SK-N-SH (cell line): ENCODE results near the gene PRSS56.

Source experiments
- FOXM1 ChIP-seq: IDR thresholded peaks from 2 replicates; pipeline ENCODE4 v1.4.0; 2012; ENCODE audit warnings: low read depth, mild to moderate bottlenecking
- GABPA ChIP-seq: IDR thresholded peaks from 2 replicates; pipeline ENCODE4 v1.4.0; 2012; ENCODE audit warnings: low read depth, mild to moderate bottlenecking
- MAX ChIP-seq: IDR thresholded peaks from 2 replicates; pipeline ENCODE4 v1.4.0; 2012; ENCODE audit warnings: low read depth
- MXI1 ChIP-seq: IDR thresholded peaks from 2 replicates; pipeline ENCODE4 v1.6.1; 2012; ENCODE audit warnings: mild to moderate bottlenecking, low read depth, low read length, improper control_type of control experiment
- POLR2AphosphoS5 ChIP-seq: IDR thresholded peaks from 2 replicates; pipeline ENCODE4 v1.6.1; 2012; ENCODE audit warnings: low read depth, low read length
- RAD21 ChIP-seq: IDR thresholded peaks from 2 replicates; pipeline ENCODE4 v1.6.1; 2012; ENCODE audit warnings: mild to moderate bottlenecking, low read length
- RCOR1 ChIP-seq: fragments of 150-350 bp; IDR thresholded peaks from 2 replicates; pipeline ENCODE4 v1.6.1; 2017; ENCODE audit warnings: antibody characterized with exemption, low read length
- REST ChIP-seq: IDR thresholded peaks from 2 replicates; pipeline ENCODE4 v1.6.1; 2012; ENCODE audit warnings: mild to moderate bottlenecking, low read depth, low read length, moderate library complexity
- SIN3A ChIP-seq: IDR thresholded peaks from 2 replicates; pipeline ENCODE4 v1.6.1; 2012; ENCODE audit warnings: low read depth, mild to moderate bottlenecking, low read length, moderate library complexity, borderline replicate concordance
- YY1 ChIP-seq: IDR thresholded peaks from 2 replicates; pipeline ENCODE4 v1.4.0; 2012; ENCODE audit warnings: low read depth, mild to moderate bottlenecking
- ZBTB33 ChIP-seq: IDR thresholded peaks from 2 replicates; pipeline ENCODE4 v1.4.0; 2012; ENCODE audit warnings: low read depth, borderline replicate concordance
- TF ChIP-seq, protein P1 (sequence below): fragments of 200-600 bp; sonication (generic); IDR thresholded peaks from 2 replicates; pipeline ENCODE4 v1.6.1; 2017; ENCODE audit warnings: antibody characterized with exemption, mild to moderate bottlenecking, moderate library complexity
- TF ChIP-seq, protein P2 (sequence below): IDR thresholded peaks from 2 replicates; pipeline ENCODE4 v1.4.0; 2012; ENCODE audit warnings: low read depth, borderline replicate concordance
- TF ChIP-seq, protein P3 (sequence below): fragments of 150-350 bp; IDR thresholded peaks from 2 replicates; pipeline ENCODE4 v1.6.1; 2017; ENCODE audit warnings: antibody characterized with exemption, low read length, low read depth, borderline replicate concordance

GRCh38 chr2:232492963-232493700, 27.1 kb upstream of the PRSS56 start:
- TF ChIP-seq RAD21 = no peak
- TF ChIP-seq, protein P1, sequence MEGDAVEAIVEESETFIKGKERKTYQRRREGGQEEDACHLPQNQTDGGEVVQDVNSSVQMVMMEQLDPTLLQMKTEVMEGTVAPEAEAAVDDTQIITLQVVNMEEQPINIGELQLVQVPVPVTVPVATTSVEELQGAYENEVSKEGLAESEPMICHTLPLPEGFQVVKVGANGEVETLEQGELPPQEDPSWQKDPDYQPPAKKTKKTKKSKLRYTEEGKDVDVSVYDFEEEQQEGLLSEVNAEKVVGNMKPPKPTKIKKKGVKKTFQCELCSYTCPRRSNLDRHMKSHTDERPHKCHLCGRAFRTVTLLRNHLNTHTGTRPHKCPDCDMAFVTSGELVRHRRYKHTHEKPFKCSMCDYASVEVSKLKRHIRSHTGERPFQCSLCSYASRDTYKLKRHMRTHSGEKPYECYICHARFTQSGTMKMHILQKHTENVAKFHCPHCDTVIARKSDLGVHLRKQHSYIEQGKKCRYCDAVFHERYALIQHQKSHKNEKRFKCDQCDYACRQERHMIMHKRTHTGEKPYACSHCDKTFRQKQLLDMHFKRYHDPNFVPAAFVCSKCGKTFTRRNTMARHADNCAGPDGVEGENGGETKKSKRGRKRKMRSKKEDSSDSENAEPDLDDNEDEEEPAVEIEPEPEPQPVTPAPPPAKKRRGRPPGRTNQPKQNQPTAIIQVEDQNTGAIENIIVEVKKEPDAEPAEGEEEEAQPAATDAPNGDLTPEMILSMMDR = no peak
- no peak for TF ChIP-seq SIN3A
- no peak for TF ChIP-seq FOXM1
- TF ChIP-seq MXI1 = no peak
- no peak for TF ChIP-seq REST
- TF ChIP-seq GABPA = no peak
- no peak for TF ChIP-seq RCOR1
- TF ChIP-seq, protein P2, sequence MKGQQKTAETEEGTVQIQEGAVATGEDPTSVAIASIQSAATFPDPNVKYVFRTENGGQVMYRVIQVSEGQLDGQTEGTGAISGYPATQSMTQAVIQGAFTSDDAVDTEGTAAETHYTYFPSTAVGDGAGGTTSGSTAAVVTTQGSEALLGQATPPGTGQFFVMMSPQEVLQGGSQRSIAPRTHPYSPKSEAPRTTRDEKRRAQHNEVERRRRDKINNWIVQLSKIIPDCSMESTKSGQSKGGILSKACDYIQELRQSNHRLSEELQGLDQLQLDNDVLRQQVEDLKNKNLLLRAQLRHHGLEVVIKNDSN = no peak
- no peak for TF ChIP-seq MAX
- TF ChIP-seq POLR2AphosphoS5 = no peak
- TF ChIP-seq YY1 = no peak
- no peak for TF ChIP-seq ZBTB33
- TF ChIP-seq, protein P3, sequence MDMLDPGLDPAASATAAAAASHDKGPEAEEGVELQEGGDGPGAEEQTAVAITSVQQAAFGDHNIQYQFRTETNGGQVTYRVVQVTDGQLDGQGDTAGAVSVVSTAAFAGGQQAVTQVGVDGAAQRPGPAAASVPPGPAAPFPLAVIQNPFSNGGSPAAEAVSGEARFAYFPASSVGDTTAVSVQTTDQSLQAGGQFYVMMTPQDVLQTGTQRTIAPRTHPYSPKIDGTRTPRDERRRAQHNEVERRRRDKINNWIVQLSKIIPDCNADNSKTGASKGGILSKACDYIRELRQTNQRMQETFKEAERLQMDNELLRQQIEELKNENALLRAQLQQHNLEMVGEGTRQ = no peak
